Mesothelial cell of epicardium (in vitro differentiated cells): ENCODE results near the gene ATP2A2. TPM values are rescaled to one million over a fixed set of nuclear protein-coding genes. Genes with fewer than 3 reads are reported as not detected.

Experiments
- DNase-seq, 2 experiments: peaks; one replicate each; pipeline ENCODE4 v3.0.0; 2021; ENCODE audit warnings: low spot score in 2 of 2; ENCODE audit not compliant: unreplicated experiment in 2 of 2
- H3K27ac Mint-ChIP-seq: 2 replicates; pipeline ENCODE4 v1.8.0; 2021; ENCODE audit warnings: mixed read lengths
- H3K27me3 Mint-ChIP-seq: 2 replicates; pipeline ENCODE4 v1.8.0; 2021; ENCODE audit warnings: low read depth, mixed read lengths
- H3K36me3 Mint-ChIP-seq: 2 replicates; pipeline ENCODE4 v1.8.0; 2021; ENCODE audit warnings: mixed read lengths
- H3K4me1 Mint-ChIP-seq: 2 replicates; pipeline ENCODE4 v1.8.0; 2021; ENCODE audit warnings: mixed read lengths
- H3K4me3 Mint-ChIP-seq: 2 replicates; pipeline ENCODE4 v1.8.0; 2021; ENCODE audit warnings: mild to moderate bottlenecking, moderate library complexity, mixed read lengths
- H3K9me3 Mint-ChIP-seq: 2 replicates; pipeline ENCODE4 v1.8.0; 2021; ENCODE audit warnings: mixed read lengths
- CTCF ChIP-seq: fragments of 200-600 bp; sonication (generic); IDR thresholded peaks from one replicate; pipeline ENCODE4 v1.5.0; 2021; ENCODE audit warnings: antibody characterized with exemption; ENCODE audit not compliant: unreplicated experiment
- total RNA-seq: library from RNA; stranded (reverse); gene quantifications from 3 replicates; pipeline ENCODE4 v1.2.1, GENCODE V29; 2021

ATP2A2 gene
- total RNA-seq, 1 donor from 2014 or later = 186 TPM

- DNase-seq = no peak
- Mint-ChIP-seq H3K27ac (peak overlapping the region; percentile 58), H3K9me3 (no peaks in the 10 kb centered on the region), H3K36me3 (no peaks in the 10 kb centered on the region), H3K27me3 (no peaks in the 10 kb centered on the region), H3K4me1 (peaks cover 49% of the 10 kb centered on the region), H3K4me3 (no peak overlapping the region)
- no peak for TF ChIP-seq CTCF
Observed at GRCh38 chr12:110271015-110271414, 10.0 kb upstream of the ATP2A2 start.

GRCh38 chr12:110277530-110278254, 3.4 kb upstream of the ATP2A2 start:
- H3K27ac Mint-ChIP-seq = peak overlapping the region; percentile 56
- H3K9me3 Mint-ChIP-seq = no peaks in the 10 kb centered on the region
- no peaks in the 10 kb centered on the region for H3K36me3 Mint-ChIP-seq
- DNase-seq = no peak
- H3K4me3 Mint-ChIP-seq = no peak overlapping the region
- peaks cover 38% of the 10 kb centered on the region for H3K4me1 Mint-ChIP-seq
- TF ChIP-seq CTCF = no peak
- H3K27me3 Mint-ChIP-seq = no peaks in the 10 kb centered on the region

GRCh38 chr12:110278255-110278536, 2.9 kb upstream of the ATP2A2 start:
- no peak for DNase-seq
- no peak for TF ChIP-seq CTCF
- Mint-ChIP-seq H3K9me3 (no peaks in the 10 kb centered on the region), H3K4me1 (peaks cover 42% of the 10 kb centered on the region), H3K27ac (no peak overlapping the region), H3K27me3 (no peaks in the 10 kb centered on the region), H3K36me3 (no peaks in the 10 kb centered on the region), H3K4me3 (peak overlapping the region; percentile 2)

- Mint-ChIP-seq H3K27me3 (no peaks in the 10 kb centered on the region), H3K36me3 (no peaks in the 10 kb centered on the region), H3K4me3 (peak overlapping the region; percentile 75), H3K4me1 (peaks cover 54% of the 10 kb centered on the region), H3K9me3 (no peaks in the 10 kb centered on the region), H3K27ac (peak overlapping the region; percentile 88)
- no peak for DNase-seq
- TF ChIP-seq CTCF = no peak
Observed at GRCh38 chr12:110279566-110280375, 1.3 kb upstream of the ATP2A2 start.

GRCh38 chr12:110280392-110280778, 662 bp upstream of the ATP2A2 start:
- Mint-ChIP-seq H3K9me3 (no peaks in the 10 kb centered on the region), H3K4me1 (peaks cover 60% of the 10 kb centered on the region), H3K27ac (peak overlapping the region; percentile 88), H3K36me3 (peaks cover 2% of the 10 kb centered on the region), H3K4me3 (peak overlapping the region; percentile 75), H3K27me3 (no peaks in the 10 kb centered on the region)
- TF ChIP-seq CTCF = no peak
- peak; percentile 25 to 64 for DNase-seq
